IPS-NIHi7 (cell line): ENCODE results near the gene ZNF692.

Experiments used
- DNase-seq: peaks from one replicate; pipeline ENCODE4 v3.0.0; 2012; ENCODE audit warnings: mixed read lengths; ENCODE audit errors: extremely low spot score

Gene ZNF692

DNA sequence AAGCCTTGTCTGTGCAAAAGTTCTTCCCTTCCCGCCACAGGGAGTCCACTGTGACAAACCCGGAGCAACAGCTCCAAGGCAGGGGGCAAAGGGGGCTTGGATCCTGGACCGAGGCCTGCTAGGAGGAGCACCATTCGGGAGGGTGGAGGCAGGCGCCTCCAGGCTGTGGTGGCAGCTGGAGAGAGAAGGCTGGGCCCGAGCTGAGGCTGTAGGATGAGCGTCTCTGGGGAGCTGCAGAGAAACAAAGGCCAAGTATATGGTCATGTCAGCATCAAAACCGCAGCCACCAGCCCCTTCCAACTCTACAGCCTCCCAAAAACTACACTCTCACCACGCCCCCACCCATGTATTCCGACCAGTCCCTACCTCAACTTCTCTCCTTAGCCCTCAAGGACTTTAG is 33.7 kb downstream of the ZNF692 start:
- DNase-seq = no peak

DNA sequence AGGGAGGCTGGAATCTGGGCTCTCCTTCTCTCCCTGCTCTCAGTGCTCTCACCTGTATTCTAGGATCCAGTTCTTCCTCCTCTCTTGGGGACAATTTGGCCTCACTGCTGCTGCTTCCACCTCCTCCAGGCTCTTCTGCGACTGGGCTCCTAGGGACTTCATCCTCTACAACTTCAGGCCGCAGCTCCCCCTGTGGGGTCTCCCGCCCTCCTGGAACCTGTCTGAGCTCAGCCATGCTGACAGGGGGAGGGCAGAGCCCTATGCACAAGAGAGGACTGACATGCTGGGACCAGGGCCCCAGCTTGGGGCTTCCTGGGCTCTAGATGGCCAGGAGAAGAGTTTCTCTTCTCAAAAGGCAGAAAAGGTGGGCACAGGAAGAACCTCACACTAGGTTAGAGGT is 34.2 kb downstream of the ZNF692 start:
- no peak for DNase-seq

DNA sequence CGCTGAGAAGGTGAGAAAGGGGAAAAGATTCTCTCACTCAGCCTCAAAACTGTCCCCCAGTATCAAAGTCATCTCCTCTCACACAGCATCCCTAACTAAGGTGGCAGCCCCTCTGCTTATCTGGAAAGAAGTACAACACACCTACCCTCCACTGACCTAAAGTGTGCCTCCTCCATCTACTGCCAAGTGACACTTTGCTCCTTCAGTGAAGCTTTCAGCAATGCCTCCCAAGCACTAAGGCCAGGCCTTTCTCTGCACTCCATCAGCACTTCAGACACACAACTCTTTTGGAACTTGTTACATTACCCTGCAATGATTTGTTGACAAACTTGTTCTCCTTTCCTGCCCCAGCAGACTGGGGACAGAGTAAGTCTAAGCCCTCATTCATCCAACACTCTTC is 34.6 kb downstream of the ZNF692 start:
- no peak for DNase-seq

DNA sequence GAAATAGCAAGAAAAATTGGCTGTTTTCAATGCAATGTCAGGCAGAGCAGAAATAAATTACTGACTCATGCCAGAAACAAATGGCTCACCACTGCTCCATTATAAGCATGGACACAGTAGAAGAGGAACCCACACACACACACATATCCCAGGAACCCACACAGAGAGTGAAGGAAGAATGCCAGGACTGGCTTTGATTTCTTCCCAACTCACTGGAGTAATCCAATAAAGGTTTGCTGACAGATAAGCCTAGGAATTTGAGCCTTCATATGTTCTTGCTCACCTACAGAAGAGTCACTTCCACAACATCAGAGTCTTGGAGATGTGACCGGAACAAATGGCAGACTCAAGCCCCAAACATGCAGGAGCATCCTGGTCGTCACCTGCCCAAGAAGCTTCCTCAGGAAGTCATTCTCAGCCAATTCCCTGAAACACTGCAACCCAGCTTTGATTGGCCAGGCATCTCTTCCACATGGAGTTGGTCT is 35.3 kb downstream of the ZNF692 start:
- DNase-seq = no peak

DNA sequence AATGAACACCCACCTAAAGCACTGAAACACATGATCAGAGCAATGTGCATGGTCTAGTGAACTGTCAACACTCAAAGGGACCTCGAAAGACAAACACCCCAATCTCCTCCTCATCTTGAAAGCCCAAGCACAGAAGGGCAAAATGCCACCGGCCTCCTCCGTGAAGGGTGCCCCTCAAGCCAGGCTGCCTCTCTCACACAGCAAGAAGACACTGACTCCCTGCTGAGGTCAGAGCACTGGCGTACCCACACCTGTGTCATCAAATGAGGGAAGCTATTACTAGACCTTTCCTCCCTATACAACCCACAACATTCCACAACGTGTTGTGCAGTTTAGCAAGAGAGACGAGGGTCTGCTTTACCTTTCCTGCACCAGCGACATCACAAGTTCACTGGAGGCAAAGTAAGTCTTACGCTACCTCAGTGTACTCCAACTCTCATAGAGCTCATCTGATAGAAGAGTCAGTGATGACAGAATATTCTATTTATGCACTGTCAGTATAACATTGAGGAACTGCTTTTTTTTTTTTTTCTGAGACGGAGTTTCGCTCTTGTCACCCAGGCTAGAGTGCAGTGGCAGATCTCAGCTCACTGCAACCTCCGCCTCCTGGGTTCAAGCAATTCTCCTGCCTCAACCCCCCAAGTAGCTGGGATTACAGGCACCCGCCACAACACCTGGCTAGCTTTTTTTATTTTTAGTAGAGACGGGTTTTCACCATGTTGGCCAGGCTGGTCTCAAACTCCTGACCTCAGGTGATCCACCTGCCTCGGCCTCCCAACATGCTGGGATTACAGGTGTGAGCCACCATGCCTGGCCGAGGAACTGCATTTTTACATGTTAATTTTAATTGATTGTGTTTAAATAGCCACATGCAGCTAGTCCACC is 36.5 kb downstream of the ZNF692 start:
- DNase-seq = no peak

DNA sequence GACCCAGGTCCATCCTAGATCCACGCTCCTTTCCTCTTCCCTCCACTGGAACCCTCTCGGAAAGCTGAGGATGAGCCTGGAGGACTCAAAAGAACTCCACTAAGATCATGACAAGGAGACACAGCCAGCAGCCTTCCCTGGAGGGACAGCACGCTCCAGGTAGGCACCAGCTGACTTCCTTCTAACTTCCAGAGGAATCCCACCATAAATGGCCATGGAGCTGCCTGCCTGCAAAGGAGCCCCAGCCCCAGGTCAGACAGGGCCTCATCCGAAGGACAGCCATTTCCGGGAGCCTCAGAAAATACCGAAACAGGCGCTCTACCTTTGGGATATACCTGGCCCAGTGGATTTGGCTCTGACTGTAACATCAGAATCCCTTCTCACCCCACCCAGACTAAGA is 37.2 kb downstream of the ZNF692 start:
- no peak for DNase-seq

DNA sequence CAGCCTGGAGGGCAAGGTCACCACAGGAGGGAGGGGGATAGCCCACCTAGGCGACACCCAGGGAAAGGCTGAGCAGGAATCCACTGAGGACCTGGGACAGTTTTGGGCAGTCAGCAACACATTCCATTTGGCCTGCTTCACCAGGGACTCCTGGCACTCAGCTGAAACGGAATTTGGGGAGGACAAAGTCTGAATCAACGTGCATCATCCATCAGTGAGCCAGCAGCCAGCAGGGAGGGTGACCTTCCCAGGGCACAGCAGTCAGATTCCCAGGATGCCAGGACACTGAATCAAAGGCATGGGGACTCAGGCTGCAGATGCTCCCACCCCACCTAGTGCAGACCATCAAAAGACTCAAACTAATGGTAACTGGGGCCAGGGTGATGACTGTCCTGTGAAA is 37.8 kb downstream of the ZNF692 start:
- DNase-seq = no peak

DNA sequence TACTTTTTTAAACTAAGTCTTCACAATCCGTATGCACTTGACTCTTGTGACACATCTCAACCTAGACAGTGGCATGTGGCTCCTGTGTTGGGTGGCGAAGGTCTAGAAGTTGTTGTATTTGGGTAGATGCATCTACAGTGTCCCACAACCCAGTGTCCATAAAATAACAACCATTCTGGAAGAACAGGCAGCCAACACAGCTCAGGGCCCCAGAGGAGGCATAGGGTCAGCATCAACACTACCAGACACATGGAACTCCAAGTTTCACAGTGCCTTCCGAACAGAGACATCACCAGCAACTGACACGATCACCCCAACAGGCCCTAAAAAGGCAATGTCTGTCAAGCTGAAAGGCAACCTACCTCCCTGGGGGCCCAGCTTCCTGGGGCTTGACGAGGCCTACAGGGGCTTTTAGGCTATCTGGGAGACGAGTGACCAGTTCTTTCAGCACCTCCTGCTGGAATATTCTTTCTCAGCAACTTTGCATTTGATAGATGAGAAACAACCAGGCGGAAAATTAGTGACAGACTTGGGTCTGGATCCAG is 38.8 kb downstream of the ZNF692 start:
- no peak for DNase-seq

DNA sequence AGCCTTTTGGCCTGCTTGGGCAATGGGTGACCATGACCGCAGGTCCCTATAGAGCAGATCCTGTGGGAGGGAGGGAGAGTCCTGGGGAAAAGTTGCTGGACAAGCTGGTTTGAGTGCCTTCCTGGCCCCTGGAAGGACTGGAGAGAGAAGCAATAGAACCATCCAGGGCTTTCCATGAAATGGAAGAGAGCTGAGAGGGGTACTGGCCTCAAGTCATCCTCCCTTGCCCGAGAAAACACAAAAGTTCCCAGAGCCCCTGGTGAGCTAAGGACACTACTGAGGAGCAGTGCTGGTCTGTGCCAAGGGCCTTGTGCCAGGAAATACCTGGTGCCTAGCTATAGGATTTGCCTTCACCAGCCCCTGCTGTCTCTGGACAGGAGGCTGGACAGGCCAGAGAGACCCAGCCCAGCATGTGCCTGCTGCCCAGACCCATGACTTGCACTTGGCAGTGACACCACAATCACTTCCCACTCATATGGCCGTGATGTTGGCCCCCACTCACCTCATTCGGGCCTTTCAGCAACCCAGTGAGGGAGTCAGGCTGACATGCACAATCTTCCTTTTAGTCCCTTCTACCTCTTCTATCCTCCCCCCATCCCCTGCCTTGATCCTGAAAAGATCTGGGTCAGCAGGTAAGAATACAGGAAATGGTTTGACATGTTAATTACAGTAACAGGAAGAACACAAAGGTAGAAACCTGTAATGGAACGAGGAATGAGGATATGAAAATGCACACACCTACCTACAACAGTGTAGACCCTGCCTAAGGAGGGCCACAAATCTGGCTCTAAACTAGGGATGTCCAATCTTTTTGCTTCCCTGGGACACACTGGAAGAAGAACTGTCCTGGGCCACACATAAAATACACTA is 40.1 kb downstream of the ZNF692 start:
- no peak for DNase-seq

DNA sequence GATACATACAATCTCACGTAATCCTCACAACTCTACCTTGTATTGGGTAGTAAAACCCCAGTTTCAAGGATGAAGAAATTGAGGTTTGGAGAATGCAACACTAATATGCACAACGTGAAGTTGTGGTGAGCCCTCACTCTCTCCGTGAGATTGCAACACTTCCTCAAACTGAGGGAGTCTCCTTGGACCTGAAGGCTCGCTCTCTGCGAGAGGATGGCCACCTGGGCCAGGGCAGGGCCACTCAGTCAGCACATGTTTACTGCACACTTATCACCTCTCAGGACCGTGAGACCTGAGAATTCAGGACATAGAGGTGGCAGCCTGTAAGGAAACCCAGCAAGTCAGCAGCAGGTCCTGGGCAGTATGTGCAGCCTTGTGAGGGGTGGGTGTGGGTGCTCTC is 41.8 kb downstream of the ZNF692 start:
- no peak for DNase-seq

DNA sequence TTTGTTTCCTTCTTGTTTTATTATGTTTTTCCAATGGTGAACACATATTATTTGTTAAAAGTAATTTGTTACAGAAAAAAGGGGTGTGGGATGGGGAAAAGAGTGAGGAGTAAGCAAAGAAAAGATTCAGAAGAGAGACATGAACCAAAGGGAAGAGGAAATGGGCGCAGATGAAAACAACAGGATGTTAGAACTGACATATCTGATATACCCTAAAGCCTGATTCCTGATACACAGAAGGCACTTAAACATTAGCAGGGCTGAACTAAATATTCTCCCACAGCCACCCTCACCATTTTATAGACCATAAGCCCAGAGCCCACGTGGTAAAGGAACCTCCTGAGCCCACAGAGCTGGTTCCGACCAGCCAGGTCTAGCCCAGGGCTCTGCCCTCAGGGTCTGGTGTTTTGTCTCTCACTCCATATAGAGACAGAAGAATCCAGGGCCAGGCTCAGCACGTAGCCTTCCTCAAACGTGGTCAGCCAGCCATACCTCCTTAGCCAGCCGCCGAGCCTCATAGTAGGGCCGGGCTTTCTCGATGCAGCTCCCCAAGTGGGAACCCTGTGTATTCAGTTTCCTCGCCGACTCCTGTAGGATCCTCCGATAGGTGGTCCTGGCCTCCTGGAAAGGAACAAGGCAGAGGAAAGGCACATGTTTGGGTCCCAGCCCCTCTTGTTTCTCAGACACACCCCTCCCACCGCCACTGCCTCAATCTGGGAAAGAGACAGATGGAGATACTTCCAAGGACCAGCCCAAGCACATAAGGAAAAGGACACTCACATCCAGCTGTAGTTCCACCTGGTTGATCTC is 42.6 kb downstream of the ZNF692 start:
- no peak for DNase-seq

DNA sequence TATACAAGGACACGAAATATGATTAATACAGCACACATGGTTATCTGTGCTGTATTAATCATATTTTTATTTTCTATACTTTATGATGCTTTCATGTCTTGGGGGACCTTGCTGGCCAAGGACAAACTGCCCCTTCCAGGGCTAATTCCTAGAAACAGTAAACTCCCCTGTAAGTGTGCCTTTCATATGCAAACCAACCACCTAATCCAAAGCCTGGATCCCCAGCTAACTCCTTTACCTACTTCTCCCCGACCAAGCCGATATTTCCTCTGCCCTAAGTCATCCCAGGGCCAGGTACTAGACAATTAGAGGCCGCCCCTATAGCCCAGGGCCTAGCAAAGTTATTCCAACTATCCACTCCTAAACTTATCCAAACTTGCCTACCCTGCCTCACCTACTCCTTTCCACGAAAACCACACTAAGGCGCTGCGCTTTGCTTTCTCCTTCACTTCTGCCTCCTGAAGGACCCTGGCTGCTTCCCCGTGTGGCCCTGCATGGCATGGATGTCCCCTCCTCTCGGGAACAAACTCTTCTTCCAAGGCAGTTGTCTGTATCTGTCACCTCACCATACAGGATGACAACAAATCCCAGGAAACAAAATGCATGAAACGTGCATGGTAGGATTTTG is 43.4 kb downstream of the ZNF692 start:
- DNase-seq = no peak

DNA sequence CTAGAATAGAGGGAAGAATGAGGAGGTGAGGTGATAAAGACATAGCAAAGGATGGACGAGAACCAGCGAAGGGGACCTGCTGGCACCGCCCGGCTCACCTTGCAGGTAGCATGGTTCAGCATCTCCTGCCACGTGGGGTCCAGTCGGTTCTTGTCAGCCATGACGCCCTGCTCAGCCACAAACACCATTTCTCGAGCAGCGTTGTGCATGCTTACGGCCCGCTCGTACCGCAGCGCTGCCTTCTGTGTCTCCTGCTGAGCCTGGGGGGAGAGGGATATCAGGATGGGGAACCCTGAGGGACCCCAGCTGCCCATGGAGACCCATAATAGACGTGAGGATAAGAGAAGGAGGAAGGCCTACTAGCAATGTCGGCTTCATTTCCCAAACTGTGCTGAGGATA is 44.5 kb downstream of the ZNF692 start:
- no peak for DNase-seq

DNA sequence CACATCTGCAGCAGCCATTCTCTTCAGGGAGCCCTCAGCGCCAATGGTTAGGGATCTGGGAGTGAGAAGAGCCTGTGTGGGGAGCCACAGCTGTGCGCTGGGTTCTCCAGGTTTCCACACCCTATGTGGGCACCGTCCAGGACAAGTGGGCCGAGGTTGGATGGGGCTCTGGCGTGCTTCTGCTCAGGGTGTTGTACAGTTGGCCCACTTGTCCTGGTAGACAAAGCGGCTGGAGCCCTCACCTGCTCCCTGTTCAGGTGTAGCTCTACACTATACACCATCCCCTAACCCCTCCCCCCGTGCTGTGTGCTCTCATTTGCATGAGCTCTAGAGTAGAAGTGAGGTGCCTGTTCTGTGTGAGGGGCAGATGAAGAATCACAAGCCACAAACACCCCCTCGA is 45.3 kb downstream of the ZNF692 start:
- no peak for DNase-seq

DNA sequence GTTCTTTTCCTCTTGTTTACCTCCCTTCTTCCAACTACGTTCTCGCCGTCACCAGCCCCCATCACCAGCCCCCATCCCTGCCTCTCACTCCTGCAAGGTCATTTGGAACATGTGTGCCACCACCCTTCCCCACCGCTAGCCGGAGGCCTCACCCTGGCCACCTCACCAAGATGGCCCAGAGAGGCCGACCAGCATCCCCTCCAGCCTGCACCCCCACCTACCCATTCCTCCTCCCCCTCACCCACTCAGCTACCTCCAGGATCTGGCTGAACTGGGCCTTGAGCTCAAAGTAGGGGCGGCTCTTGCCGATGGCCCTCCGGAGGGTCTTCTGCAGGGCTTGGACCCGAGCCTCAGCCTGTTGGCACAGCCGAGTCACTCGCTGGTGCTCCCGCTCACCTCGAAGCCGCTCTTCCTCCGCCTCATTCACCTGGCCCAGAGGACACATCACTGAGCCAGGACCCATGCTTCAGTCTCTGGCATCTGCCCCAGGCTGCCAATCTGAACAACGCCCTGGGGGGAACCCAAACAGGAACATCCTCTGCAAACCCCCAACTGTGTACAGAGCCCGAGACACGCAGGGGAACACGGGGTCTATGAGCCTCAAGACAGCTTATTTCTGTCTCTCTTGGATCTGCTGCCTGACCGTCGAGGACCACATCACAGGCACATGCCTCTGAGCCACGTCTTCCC is 46.0 kb downstream of the ZNF692 start:
- DNase-seq = no peak

DNA sequence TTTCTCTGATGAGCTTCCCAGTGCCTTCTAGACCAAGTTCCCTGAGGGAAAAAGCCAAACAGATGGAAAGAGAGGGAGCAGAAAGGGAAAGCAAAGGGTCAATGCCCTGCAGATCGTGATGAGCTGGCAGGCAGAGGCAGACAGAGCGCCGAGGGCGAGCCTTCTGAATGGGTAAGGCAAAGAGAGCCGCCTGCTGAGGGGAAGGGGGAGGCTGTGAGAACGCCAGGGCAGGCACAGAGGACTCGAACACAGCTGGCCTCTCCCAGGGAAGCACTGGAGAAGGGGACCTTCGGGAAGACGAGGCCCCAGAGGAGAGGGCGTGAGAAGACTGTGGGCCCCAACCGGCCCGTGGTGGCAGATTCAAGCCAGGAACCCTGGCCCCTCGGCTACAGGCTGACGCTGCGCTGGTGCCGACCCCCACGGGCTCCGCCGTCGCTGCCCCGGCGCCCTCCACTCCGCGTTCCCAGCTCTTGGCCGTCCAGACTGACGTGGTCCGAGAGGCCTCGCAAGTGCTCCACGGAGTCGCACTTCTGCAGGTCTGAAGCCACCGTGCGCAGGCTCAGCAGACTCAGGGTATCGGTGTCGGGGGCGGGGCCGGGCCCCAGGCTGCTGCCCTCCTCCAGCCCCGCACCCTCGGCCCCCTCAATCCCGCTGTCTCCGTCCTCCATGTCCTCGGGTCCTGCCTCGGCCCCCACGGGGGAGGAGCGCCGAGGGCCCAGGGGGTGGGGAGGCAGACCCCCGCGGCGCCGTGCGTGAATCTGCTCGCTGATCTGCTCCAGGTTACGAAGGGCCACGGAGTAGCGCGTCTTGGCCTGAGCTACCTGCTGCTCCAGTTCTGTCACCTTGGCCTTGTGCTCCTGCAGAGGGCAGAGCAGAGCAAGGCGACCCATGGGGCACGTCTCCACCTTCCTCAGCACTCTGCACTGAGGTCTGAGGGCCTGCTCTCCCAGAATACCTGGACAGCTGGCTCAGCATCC is 47.1 kb downstream of the ZNF692 start:
- peak; percentile 48 for DNase-seq

DNA sequence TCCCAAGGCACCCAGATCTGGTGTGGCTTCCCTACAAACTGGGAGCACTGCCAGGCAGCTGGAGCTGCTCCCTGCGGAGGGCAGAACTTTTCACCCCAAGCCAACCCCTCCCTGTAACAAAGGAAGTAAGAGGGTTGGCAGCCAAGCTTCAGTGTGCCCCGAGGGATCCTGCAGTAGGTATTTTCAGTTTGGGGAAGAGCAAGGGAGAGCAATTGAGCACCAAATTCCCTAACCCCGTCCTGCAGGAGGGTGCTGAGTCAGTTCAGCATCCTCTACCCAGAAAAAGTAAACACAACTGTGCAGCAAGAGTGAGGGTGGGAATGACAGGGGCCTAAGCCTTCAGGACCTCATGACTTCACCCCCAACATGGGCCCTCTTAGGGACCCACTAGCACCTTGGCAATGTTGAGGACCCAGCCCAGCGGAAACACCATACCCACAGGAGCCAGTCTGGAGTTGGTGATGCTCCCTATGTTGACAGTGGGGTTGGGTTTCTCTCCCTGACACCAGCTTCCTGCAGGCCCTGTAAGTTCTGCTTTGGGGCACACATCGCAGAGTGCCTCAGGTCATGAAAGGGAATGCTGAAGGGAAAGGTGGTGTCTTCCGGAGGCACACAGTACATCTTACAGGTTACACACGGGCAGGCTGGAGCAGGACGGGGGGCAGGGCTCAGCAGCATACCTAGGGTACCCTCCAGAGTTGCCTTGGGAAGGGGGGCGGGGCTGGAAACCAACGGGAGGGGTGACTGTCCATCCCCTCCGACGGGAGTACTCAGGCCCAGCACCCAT is 48.0 kb downstream of the ZNF692 start:
- DNase-seq = no peak

DNA sequence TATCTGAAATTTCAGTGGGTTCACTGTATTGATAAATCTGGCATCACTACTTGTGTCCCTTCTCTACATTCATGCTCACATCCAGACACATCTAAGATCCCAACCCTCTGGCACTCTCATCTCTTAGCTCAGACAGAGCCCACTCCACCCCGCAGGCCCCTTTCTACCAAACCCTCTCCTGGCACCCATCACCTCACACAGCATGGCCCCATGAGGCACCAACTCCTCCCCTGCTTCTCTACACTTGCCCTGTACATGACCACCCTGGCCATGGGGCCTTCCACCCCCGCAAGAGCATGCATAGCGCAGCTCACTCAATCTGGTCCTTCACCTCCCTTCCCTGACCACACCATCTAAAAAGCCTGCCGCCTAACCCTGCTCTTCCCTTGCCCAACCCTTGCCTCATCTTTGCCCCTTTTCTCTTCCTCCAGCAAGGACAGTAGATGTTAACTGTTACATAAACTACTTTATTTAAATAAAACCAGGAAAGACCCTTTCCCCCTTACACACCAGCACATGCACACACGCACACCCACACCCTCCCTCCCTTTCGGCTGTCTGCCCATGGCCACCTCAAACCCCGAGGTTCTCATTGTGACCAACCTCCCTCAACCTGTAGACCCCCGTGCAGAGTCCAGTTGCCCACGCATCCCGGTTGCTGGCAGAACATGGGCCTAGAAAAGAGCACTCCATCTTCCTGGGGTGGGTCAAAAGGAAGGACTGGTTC is 48.7 kb downstream of the ZNF692 start:
- no peak for DNase-seq
